GM23338 (cell line): ENCODE data around the gene POPDC3. TPM values are rescaled to one million over a fixed set of nuclear protein-coding genes. Genes with fewer than 3 reads are reported as not detected.
A peak's percentile ranks its signal among the peaks of the same experiment; 100 is the strongest.

Source experiments
- ATAC-seq: fragments of 200-7000 bp; cut with Tn5 transposase; 3 replicates; pipeline ENCODE4 v1.9.1; 2020
- DNase-seq: peaks from one replicate; pipeline ENCODE4 v3.0.0-alpha.2; 2015; ENCODE audit warnings: low spot score
- H2AFZ ChIP-seq: fragments of 200-600 bp; sonication (generic); 2 replicates; pipeline ENCODE4 v1.8.0; 2016; ENCODE audit warnings: antibody characterized with exemption, mild to moderate bottlenecking, moderate library complexity
- H3F3A ChIP-seq: fragments of 200-600 bp; sonication (generic); replicated peaks from 2 replicates; pipeline ENCODE4 v1.8.0; 2017; ENCODE audit warnings: antibody characterized with exemption, mixed run types, low read depth
- H3K27ac ChIP-seq: fragments of 200-600 bp; sonication (generic); 2 replicates; pipeline ENCODE4 v1.6.1; 2016; ENCODE audit warnings: low read depth
- H3K27me3 ChIP-seq: fragments of 200-600 bp; sonication (generic); 2 replicates; pipeline ENCODE4 v1.8.0; 2016; ENCODE audit warnings: mild to moderate bottlenecking, mixed run types, moderate library complexity; ENCODE audit not compliant: insufficient read depth
- H3K36me3 ChIP-seq: fragments of 200-600 bp; sonication (generic); 2 replicates; pipeline ENCODE4 v1.8.0; 2016; ENCODE audit warnings: mild to moderate bottlenecking; ENCODE audit not compliant: insufficient read depth
- H3K4me1 ChIP-seq: fragments of 200-600 bp; sonication (generic); 2 replicates; pipeline ENCODE4 v1.8.0; 2016; ENCODE audit warnings: mild to moderate bottlenecking, moderate library complexity; ENCODE audit not compliant: insufficient read depth
- H3K4me2 ChIP-seq: fragments of 200-600 bp; sonication (generic); 2 replicates; pipeline ENCODE4 v1.7.1; 2017; ENCODE audit warnings: mixed run types
- H3K4me3 ChIP-seq: fragments of 200-600 bp; sonication (generic); 2 replicates; pipeline ENCODE4 v1.6.1; 2016; ENCODE audit warnings: mixed run types
- H3K79me2 ChIP-seq: fragments of 200-600 bp; sonication (generic); replicated peaks from 2 replicates; pipeline ENCODE4 v1.8.0; 2017; ENCODE audit warnings: mild to moderate bottlenecking; ENCODE audit not compliant: insufficient read depth
- H3K9me2 ChIP-seq: fragments of 200-600 bp; sonication (generic); 2 replicates; pipeline ENCODE4 v1.8.0; 2017; ENCODE audit not compliant: insufficient read depth
- H4K20me1 ChIP-seq: fragments of 200-600 bp; sonication (generic); replicated peaks from 2 replicates; pipeline ENCODE4 v1.8.0; 2017; ENCODE audit warnings: mild to moderate bottlenecking; ENCODE audit not compliant: insufficient read depth
- H3K27ac Mint-ChIP-seq: 2 replicates; pipeline ENCODE4 v1.8.0; 2020; ENCODE audit warnings: inconsistent platforms, mild to moderate bottlenecking, moderate library complexity, mixed read lengths
- H3K27me3 Mint-ChIP-seq: 3 replicates; pipeline ENCODE4 v1.8.0; 2022; ENCODE audit warnings: low read depth, mild to moderate bottlenecking, moderate library complexity, mixed read lengths, inconsistent platforms; ENCODE audit not compliant: insufficient read depth, poor library complexity
- H3K36me3 Mint-ChIP-seq: 3 replicates; pipeline ENCODE4 v1.8.0; 2021; ENCODE audit warnings: low read depth, mild to moderate bottlenecking, inconsistent platforms, moderate library complexity, mixed read lengths
- H3K4me1 Mint-ChIP-seq: 3 replicates; pipeline ENCODE4 v1.8.0; 2020; ENCODE audit warnings: mild to moderate bottlenecking, inconsistent platforms, mixed read lengths
- H3K4me3 Mint-ChIP-seq: 3 replicates; pipeline ENCODE4 v1.8.0; 2021; ENCODE audit warnings: moderate library complexity, mild to moderate bottlenecking, inconsistent platforms, mixed read lengths
- H3K9me3 Mint-ChIP-seq: 3 replicates; pipeline ENCODE4 v1.8.0; 2020; ENCODE audit warnings: moderate library complexity, mild to moderate bottlenecking, inconsistent platforms, mixed read lengths
- CREB1 ChIP-seq: fragments of 250-450 bp; sonication (Bioruptor Pico); IDR thresholded peaks from 2 replicates; pipeline ENCODE4 v1.5.0; 2020; ENCODE audit warnings: low read depth, mild to moderate bottlenecking, moderate library complexity
- EZH2 ChIP-seq: fragments of 200-600 bp; sonication (generic); IDR thresholded peaks from one replicate; pipeline ENCODE4 v1.8.0; 2017; ENCODE audit warnings: antibody characterized with exemption, mild to moderate bottlenecking, low read depth; ENCODE audit not compliant: unreplicated experiment
- NANOG ChIP-seq: IDR thresholded peaks from 2 replicates; pipeline ENCODE4 v1.6.1; 2016; ENCODE audit warnings: antibody characterized with exemption, borderline replicate concordance
- POLR2AphosphoS5 ChIP-seq: IDR thresholded peaks from 2 replicates; pipeline ENCODE4 v1.6.1; 2016; ENCODE audit warnings: antibody characterized with exemption, low read depth
- STAT1 ChIP-seq: IDR thresholded peaks from one replicate; pipeline ENCODE4 v1.6.1; 2016; ENCODE audit warnings: antibody characterized with exemption; ENCODE audit not compliant: unreplicated experiment
- polyA plus RNA-seq: library from polyadenylated mRNA; unstranded; fragments of >200 nt; fragmentation: Nextera tagmentation; extraction: Ambion mirVana; gene quantifications from 2 replicates; pipeline ENCODE4 v1.2.1, GENCODE V29; 2016
- total RNA-seq: library from RNA; depleted of rRNA; stranded (reverse); fragments of >200 nt; shearing (Covaris generic); gene quantifications from 2 replicates; pipeline ENCODE4 v1.2.3, GENCODE V29; 2014
- TF ChIP-seq, protein P1 (sequence below): IDR thresholded peaks from 2 replicates; pipeline ENCODE4 v1.6.1; 2016; ENCODE audit warnings: antibody characterized with exemption
- TF ChIP-seq, protein P2 (sequence below), 2 experiments: fragments of 200-600 bp in 1 of 2; sonication (generic) in 1 of 2; conservative IDR thresholded peaks; 2 replicates each; pipeline versions ENCODE4 v1.5.1 to v1.6.1; 2016 to 2017; ENCODE audit warnings: antibody characterized with exemption in 2 of 2, low read depth in 2 of 2, mild to moderate bottlenecking in 2 of 2, moderate library complexity in 1 of 2

Gene POPDC3
- total and polyA plus RNA-seq, 2 experiments from 2014 or later = 5.1 to 5.7 TPM

DNA sequence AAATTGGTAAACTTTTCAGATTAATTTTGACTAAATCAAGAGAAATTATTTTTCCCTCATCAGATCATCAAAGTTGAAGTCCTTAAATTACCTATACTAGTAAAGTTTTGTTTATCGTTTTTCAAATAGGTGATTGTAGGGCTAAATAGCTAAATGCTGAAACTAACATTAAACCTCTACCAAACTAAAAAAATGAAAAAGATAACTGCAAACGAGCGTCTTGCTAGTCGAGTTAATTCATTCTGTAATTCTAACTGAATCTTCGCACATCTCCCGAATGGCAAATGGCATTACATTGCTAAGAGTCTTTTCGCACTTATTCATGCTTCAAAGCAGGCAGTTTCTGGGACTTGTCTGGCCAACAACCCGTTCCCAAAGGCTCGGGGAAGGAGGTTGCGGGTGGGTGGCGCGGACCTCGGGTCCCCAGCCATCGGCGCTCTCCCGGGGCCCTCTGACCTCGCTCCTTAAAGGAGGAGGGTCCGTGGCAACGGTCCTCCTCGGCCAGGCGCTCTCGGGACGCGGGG, 43.8 kb downstream of the POPDC3 start:
- Mint-ChIP-seq H3K4me3 (peak overlapping the region; percentile 74), H3K36me3 (no peaks in the 10 kb centered on the region), H3K4me1 (peaks cover 2% of the 10 kb centered on the region; the same call in 2 of the 3 replicates), H3K27ac (no peak overlapping the region), H3K27me3 (peaks cover 33% of the 10 kb centered on the region), H3K9me3 (no peaks in the 10 kb centered on the region)
- Histone ChIP-seq H3F3A (no peaks in the 10 kb centered on the region), H3K9me2 (no peaks in the 10 kb centered on the region), H3K4me2 (peak overlapping the region; percentile 88), H3K27ac (no peak overlapping the region), H3K4me3 (peak overlapping the region; percentile 84), H2AFZ (peak overlapping the region; percentile 73), H3K4me1 (peaks cover 3% of the 10 kb centered on the region; the same call in 1 of the 2 replicates), H4K20me1 (0 out of 2 replicates have a peak, but pooled peaks cover 2% of the 10 kb centered on the region), H3K27me3 (peaks cover 58% of the 10 kb centered on the region), H3K36me3 (no peaks in the 10 kb centered on the region), H3K79me2 (no peaks in the 10 kb centered on the region)
- ATAC-seq = no peak; the same call in 2 of the 3 replicates
- peak; percentile 36 for DNase-seq
- TF ChIP-seq EZH2 = peak; percentile 62
- TF ChIP-seq NANOG = no peak
- no peak for TF ChIP-seq STAT1
- TF ChIP-seq, protein P1, sequence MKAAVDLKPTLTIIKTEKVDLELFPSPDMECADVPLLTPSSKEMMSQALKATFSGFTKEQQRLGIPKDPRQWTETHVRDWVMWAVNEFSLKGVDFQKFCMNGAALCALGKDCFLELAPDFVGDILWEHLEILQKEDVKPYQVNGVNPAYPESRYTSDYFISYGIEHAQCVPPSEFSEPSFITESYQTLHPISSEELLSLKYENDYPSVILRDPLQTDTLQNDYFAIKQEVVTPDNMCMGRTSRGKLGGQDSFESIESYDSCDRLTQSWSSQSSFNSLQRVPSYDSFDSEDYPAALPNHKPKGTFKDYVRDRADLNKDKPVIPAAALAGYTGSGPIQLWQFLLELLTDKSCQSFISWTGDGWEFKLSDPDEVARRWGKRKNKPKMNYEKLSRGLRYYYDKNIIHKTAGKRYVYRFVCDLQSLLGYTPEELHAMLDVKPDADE = no peak
- TF ChIP-seq CREB1 (CRISPR knock-in tag) = no peak

DNA sequence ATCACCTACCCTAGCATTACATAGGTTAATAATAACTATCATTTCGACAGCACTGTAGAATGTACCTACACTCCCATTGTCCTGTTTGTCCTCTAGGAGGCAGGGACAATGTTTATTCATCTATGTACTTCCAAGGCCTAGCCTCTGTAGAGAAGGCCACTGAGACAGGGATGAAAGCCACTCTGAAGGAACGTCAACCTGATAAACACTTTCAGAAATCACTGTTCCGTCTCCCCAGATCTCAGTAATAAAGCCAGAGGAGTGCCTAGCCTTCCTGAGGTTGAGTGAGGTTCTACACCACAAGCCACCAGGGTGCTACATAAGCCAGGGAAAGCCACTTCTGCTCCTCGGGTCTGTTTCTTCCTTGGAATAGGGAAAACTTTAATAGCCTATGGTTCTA, 44.8 kb downstream of the POPDC3 start:
- Histone ChIP-seq H3K4me1 (peaks cover 3% of the 10 kb centered on the region; the same call in 1 of the 2 replicates), H2AFZ (no peak overlapping the region), H4K20me1 (0 out of 2 replicates have a peak, but pooled peaks cover 2% of the 10 kb centered on the region), H3K9me2 (no peaks in the 10 kb centered on the region), H3K79me2 (no peaks in the 10 kb centered on the region), H3K4me2 (no peak overlapping the region), H3K36me3 (no peaks in the 10 kb centered on the region), H3F3A (no peaks in the 10 kb centered on the region), H3K27me3 (peaks cover 58% of the 10 kb centered on the region), H3K27ac (no peak overlapping the region), H3K4me3 (no peak overlapping the region)
- H3K4me3 Mint-ChIP-seq = peak overlapping the region; percentile 74; the same call in 1 of the 3 replicates
- no peaks in the 10 kb centered on the region for H3K9me3 Mint-ChIP-seq
- peaks cover 2% of the 10 kb centered on the region; the same call in 2 of the 3 replicates for H3K4me1 Mint-ChIP-seq
- ATAC-seq (no peak), DNase-seq (peak; percentile 36)
- TF ChIP-seq, protein P2, sequence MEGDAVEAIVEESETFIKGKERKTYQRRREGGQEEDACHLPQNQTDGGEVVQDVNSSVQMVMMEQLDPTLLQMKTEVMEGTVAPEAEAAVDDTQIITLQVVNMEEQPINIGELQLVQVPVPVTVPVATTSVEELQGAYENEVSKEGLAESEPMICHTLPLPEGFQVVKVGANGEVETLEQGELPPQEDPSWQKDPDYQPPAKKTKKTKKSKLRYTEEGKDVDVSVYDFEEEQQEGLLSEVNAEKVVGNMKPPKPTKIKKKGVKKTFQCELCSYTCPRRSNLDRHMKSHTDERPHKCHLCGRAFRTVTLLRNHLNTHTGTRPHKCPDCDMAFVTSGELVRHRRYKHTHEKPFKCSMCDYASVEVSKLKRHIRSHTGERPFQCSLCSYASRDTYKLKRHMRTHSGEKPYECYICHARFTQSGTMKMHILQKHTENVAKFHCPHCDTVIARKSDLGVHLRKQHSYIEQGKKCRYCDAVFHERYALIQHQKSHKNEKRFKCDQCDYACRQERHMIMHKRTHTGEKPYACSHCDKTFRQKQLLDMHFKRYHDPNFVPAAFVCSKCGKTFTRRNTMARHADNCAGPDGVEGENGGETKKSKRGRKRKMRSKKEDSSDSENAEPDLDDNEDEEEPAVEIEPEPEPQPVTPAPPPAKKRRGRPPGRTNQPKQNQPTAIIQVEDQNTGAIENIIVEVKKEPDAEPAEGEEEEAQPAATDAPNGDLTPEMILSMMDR (conservative IDR thresholded peaks at IDR 0.05; ENCODE audit: low read depth in 2 of 2) = peak in 1 of 2 experiments; percentile 33; a peak in 2 of 4 replicates
- TF ChIP-seq NANOG = no peak
- peaks cover 33% of the 10 kb centered on the region for H3K27me3 Mint-ChIP-seq
- H3K27ac Mint-ChIP-seq = no peak overlapping the region
- no peaks in the 10 kb centered on the region for H3K36me3 Mint-ChIP-seq

DNA sequence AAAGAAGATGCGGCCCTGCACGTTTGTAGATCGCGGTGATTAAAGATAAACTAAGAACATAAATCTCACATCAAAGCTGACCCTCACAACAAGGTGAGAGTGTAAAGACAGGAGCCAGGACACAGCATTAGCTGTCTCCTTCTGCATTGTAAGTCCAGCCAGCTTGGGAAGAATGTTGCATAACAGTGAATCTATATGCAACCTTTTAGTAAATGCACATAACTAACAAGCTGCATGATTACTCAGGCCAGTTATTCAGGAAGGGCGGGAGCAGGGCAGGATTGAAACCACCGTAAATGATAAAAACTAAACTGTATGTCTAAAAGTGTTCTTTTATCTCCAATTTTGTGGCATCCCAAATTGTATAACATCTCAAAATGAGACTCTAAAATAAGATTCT, 57.1 kb downstream of the POPDC3 start:
- Histone ChIP-seq H3F3A (no peaks in the 10 kb centered on the region), H3K79me2 (no peaks in the 10 kb centered on the region), H3K4me3 (no peak overlapping the region), H3K27me3 (no peaks in the 10 kb centered on the region), H4K20me1 (no peaks in the 10 kb centered on the region), H3K9me2 (no peaks in the 10 kb centered on the region), H2AFZ (no peak overlapping the region), H3K36me3 (no peaks in the 10 kb centered on the region), H3K4me2 (no peak overlapping the region), H3K4me1 (peaks cover 14% of the 10 kb centered on the region; the same call in 1 of the 2 replicates), H3K27ac (no peak overlapping the region)
- no peak overlapping the region for H3K27ac Mint-ChIP-seq
- peaks cover 16% of the 10 kb centered on the region for H3K4me1 Mint-ChIP-seq
- DNase-seq (no peak), ATAC-seq (no peak)
- TF ChIP-seq CREB1 (CRISPR knock-in tag) (no peak), POLR2AphosphoS5 (no peak), EZH2 (no peak)
- H3K27me3 Mint-ChIP-seq = no peaks in the 10 kb centered on the region
- peaks cover 3% of the 10 kb centered on the region; the same call in 1 of the 3 replicates for H3K36me3 Mint-ChIP-seq
- H3K4me3 Mint-ChIP-seq = no peak overlapping the region
- H3K9me3 Mint-ChIP-seq = no peaks in the 10 kb centered on the region
